Skin of body (tissue), 2 donors: ENCODE data around the gene FGD3. TPM values are rescaled to one million over a fixed set of nuclear protein-coding genes. Genes with fewer than 3 reads are reported as not detected.
"Not testable (repeated sequence)": the region's sequence is repeated elsewhere in the genome, so short reads cannot be mapped to it uniquely, and the experiment has no call there.

Source experiments
- DNase-seq: peaks from one replicate; lab custom pipeline; 2025; lab: John Stamatoyannopoulos, UW
- total RNA-seq: library from RNA; depleted of rRNA; stranded (reverse); fragments of >200 nt; gene quantifications from one replicate; pipeline ENCODE4 v1.2.3, GENCODE V29; 2014

FGD3 gene
- total RNA-seq, 1 donor from 2014 or later = 5.9 TPM

DNA sequence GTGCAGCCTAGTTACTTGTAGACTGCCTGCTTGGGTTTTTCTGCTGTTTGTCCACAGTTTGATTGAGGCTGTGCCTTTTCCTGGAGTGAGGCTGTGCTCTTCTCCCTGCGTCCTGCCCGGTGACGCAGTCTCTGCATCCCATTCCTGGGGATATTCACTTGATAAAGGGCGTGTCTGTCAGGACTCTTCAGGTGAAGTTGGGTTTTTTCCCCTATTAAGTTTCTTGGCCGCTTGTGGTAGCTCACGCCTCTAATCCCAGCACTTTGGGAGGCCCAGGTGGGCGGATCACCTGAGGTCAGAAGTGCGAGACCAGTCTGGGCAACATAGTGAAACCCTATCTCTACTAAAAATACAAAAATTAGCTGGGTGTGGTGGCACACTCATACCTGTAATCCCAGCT lies 61.1 kb downstream of the FGD3 start:
- no peak for DNase-seq

DNA sequence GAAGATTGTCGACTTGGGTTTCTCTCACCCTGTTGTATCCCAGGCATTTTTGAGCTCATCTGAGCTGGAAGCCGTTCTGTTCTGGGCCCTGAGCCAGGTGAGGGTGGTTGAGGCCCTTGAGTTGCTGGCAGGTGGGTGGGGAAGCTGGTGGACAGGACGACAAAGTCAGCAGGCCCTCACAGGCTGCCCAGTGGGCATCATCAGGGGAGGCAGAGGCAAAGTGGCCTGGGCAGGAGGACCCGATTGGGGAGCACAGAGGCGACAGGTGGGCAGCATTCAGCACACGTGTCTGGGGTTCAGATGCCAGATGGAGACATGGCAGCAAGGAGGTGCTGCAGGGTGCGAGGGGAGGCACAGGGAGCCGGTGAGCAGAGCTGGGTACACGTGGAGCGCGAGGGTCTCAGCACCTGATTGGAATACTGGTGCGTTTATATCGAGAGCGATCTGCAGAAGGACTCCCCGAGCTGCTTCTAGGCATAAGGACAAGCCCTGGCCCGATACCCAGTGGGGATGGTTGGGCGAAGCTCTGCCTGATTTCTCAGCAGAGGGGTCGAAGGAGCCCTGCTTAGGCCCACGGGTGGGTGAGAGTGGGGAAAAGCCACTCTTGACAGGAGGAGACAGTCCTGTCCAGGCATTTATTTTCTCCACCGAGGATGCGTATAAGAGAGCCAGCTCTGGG lies 62.2 kb downstream of the FGD3 start:
- no peak for DNase-seq

DNA sequence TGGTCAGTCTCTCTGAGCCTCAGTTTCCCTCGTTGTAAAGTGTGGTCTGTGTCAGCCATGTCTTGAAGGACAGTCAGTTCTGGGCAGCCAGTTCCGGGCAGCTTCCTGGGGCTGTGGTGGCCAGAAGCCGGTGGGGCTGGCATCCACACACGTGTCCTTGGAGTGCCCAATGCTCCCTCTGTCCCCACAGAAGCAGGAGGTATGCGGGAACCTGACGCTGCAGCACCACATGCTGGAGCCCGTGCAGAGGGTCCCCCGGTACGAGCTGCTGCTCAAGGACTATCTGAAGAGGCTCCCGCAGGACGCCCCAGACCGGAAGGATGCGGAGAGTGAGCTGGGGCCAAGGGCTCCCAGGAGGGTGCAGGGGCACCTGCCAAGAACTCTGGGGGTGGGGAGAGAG lies 62.7 kb downstream of the FGD3 start:
- no peak for DNase-seq

DNA sequence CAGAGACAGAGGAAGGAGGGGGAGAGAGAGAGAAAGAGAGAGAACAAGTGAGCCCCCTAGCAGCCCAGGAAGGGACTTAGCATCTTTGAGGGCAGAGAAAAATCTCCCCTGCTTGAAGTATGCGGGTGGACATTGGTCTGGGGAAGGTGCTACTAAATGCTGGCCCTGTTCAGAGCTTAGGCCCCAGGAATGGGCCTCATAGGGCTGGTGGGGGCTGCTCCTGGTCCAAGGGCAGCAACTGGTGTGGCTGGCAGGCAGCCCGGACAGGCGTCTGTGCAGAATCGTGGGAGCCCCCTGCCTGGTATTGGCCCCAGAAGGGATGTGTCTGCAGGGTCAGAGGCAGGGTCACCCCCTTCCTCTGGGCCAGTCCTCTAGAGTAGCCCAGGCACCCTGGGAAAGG lies 63.4 kb downstream of the FGD3 start:
- DNase-seq = no peak

DNA sequence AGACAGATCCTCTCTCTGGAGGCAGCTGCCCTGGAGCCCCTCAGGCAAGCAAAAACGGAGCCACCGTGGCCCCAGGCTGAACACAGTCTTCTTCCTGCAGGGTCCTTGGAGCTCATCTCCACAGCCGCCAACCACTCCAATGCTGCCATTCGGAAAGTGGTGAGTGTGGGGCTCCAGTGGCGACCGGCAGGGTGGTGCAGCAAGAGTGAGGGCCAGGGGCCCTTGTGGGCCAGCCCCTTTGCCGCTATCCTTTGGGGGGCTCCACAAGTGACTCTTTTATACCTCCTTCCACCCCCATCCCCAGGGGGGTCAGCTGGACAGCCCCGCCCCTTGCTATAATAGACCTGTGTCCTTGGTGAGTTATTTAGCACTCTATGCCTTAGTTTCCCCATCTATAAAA lies 63.8 kb downstream of the FGD3 start:
- no peak for DNase-seq

DNA sequence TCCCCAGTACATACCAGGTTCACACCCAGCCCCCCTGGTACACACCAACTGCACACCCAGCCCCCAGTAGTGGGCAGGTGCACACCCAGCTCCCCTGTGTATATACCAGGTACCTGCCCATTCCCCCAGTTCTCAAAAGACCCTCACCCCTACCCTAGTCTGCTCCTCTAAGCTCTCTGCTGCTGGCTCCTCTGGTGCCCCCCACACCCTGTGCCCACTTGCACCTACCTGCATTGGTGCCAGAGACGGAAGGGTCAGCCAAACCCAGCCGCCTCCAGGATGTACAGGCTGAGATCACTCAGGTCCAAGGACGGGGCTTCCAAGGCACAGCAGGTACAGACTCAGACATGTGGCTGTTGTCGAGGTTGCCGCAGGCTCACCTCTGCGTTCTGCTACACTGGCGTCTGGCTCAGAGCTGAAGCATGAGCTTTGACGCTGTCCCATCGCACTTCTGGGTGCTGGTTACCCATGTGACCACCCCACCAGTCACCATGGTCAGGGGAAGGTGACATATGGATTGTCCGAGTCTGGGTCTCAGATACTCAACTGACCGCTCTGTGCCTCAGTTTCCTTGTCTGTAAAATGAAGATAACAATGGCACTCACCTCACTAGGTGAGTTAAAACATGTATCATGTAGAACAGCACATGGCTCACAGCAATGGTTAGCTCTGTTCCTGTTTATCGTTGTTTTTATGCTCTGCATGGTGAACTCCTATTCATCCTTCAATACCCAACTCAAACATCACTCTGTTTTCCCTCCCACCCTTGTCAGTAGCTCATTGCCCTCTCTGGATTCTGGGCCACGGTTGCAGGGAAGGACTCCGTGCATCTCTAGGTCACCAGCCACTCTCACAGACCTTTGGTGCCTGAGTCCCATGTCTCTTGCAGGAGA lies 65.9 kb downstream of the FGD3 start:
- DNase-seq = no peak

DNA sequence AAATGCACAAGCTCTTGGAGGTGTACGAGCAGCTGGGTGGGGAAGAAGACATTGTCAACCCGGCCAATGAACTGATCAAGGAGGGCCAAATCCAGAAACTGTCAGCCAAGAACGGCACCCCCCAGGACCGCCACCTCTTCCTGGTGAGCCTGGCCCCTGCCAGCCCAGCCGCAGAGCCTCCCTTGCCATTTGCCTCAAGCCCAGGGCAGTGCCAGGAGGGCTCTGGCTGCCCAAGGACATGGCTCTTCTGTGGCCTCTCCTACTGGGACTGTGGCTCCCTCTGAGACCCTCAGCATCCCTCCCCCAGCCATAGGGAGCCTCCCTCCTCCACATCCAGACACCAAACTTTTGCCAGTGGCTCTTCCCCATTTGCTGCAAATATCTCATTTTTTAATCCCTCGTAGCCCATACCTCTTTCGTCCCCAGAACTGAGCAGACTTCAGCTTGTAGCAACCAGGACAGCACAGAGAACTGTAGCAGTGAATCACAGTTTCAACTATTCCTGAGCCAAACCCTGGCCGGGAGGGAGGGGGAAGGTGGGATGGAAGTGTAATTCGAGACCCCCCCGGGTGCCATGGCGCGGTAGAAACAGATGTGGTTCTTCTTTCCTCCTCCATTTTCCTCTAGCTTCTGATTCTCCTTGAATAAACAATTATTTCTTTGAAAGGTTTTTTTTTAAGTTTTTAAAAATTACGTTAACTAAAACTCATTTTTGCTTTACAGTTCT lies 66.7 kb downstream of the FGD3 start:
- DNase-seq = no peak

DNA sequence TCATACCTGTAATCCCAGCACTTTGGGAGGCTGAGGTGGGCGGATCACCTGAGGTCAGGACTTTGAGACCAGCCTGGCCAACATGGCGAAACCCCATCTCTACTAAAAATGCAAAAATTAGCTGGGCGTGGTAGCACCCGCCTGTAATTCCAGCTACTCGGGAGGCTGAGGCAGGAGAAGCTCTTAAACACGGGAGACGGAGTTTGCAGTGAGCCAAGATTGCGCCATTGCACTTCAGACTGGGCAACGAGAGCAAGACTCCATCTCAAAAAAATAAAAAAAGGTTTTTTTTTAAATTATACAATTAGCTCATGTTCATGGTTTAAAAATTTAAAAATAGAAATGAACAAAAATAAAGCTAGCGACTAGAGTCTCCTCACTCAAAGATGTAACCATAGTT lies 67.9 kb downstream of the FGD3 start:
- not testable (repeated sequence) for DNase-seq

DNA sequence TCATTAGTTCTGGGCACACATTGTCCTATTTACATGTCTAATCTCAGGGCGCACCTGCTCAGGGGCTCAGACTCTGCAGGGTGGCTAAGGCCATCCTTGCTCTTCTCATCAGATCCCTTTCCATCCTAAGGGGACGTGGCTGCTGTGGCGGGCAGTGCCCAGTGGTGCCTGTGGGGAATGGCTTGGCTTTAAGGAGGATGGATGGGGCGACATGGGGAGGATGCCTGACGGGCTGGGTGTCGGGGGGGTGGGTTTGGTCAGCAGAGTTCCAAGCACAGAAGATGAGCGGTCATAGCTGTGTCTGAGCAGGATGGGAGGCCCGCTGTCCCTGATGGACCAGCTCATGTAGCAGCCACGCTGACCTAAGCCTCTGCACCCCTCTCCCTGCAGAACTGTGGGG lies 70.3 kb downstream of the FGD3 start:
- no peak for DNase-seq

DNA sequence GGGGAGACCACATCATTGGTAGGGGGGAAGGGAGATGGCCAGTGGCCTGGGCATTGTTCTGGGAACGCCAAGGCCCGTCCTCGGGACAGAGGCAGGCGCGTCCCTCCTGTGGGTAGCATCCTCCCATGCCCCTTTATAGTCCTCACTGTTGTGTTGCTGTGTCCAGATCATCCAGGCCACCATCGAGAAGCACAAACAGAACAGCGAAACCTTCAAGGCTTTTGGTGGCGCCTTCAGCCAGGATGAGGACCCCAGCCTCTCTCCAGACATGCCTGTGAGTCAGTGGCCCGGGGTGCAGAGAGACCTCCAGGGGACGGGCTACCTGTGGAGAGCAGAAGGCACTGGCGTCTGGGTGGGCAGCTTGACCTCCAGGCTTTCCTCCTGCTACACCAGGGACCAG lies 72.8 kb downstream of the FGD3 start:
- DNase-seq = no peak

DNA sequence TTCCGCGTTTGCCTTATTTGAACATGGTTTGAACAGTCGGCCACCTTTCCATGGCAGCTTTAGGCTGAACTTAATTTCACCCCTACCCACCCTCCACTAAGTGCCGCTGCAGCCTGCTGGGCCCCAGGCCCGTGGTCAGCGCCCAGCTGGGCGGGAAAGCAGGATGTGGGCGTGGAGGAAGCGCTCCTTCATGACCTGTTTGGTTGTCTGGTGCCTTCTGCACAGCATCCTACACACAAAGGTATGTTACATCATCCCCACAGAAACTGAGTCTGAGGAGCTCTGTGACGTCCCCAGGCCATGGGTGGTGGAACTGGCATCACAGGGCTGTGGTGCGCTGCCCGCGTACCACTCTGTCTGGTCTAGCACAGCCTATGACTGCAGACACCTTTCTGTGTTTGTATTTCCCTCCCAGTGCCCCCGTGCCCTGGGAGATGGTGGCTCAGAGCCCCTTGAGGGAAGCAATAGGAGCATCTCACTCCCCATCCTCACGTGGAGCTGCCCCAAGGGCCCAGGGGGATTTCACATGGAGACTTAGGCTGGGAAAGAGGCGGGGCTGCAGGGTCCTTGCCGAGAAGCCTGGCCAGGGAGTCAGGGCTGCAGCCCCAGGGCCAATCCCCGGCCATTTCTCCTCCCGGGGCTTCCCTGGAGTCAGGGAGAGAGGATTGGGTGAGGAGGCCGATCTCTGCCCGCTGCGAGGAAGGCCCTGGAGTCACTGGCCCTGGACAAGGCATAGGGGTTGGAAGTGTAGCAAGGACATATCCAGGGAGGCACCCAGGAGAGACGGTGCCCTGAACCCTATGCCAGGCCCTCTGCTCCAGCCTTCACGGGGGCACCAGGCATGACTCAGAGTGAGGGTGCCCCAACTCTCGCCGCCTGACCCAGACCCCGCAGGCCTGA lies 73.7 kb downstream of the FGD3 start:
- DNase-seq = no peak

DNA sequence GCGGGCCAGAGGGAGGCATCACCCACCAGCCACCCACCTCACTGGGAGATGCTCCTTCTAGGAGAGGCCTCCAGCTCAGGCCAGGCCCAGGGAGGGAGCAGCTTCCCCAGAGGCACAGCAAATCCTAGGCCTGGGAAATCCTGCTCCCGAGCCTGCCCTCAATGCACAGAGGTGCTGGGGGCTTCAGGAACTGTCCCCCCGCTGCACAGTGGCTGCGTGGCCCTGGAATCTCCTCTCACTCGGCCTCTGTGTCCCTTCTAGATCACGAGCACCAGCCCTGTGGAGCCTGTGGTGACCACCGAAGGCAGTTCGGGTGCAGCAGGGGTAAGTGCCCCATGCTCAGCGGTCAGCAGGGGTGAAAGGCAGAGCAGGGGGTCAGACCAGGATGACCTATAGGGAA lies 74.7 kb downstream of the FGD3 start:
- no peak for DNase-seq

DNA sequence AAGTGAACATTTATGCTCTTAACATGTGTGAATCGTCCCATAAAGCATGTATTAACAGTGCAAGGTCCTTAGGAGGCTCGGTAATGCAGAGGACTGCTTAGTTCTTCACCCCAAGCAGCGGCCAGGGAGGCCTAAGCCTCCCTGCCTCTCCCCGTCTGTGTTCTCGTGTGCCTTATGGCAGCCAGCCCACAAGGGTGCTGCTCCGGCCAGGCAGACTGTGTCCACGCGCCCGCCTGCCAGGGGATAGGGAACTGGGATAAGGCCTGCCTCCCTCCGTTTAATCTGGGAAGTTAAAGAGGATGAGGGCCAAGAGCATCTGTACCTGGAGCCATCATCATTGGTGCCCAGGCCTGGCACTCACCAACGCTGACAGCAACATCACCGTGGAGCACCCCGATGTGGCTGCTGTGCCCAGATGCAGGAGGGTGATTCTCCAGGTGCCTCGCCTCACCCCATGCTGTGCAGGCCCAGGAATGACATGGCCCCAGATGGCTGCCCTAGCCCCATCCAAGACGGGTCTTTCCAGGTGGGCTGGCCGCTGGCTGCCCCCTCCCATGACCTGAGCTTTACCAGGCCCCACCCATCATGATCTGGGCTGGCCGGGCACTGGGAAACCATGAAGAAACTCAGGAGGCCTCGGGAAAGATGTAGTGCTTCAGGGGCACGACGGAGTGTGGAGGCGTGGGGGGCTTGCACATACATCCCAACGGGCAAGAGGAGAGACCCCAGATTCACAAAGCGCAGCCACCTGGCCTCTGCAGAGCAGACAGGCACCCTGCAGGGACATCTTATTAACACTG lies 75.6 kb downstream of the FGD3 start:
- DNase-seq = no peak

DNA sequence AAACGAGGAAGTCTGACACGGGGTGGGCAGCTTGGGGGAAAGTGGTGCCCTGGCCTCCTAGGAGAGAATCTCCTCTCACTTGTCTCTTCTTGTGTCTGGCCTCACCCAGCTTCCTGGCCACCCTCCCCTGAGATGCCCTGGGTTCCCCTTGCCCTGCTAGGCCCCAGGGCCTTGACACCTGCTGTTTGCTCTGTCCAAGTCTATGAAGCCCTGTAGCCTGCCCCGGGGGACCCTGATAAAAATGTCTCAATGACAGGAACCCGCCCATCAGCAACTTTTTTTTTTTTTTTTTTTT lies 76.1 kb downstream of the FGD3 start:
- no peak for DNase-seq

DNA sequence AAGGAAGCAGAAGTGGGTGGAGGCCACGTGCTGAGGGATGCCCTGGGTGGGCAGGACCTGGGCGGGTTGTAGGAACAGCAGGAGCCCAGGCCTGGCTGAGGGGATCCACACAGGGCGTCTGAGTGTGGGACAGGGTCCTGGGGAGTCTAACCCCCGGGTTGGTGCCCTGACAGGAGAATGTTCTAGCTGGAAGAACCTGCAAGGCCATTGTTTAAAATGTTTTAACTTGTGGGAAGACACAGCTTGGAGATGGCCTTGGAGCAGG lies 77.3 kb downstream of the FGD3 start:
- DNase-seq = no peak

DNA sequence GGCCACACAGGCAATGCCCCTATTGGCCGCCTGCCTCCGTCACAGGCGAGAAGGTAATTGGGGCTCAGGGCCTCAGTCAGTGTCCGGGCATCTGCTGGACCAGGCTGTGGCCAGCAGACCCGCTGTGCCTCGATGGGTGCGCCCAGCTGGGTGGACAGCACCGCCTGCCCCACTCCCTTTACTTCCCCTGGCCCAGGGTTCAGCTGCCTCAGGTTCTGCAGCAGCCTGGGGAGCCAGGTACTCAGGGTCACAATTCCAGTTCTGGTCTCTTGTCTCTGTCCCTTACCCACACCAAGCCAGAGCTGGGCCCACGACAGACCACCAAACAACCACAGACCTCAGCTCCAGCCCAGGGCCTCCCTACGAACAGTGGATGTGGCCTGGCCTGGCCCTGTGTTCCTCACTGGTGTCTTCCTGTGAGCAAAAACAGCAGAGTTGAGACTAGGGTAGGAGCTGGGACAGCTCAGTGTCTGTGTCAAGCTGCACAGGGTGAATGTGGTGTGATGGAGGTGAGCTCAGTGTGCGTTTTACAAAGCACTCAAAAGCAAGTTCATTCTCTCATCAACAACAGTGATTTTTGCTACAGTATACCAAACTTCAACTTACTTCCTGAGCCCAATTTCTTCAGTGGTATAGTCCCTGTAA lies 77.8 kb downstream of the FGD3 start:
- no peak for DNase-seq

DNA sequence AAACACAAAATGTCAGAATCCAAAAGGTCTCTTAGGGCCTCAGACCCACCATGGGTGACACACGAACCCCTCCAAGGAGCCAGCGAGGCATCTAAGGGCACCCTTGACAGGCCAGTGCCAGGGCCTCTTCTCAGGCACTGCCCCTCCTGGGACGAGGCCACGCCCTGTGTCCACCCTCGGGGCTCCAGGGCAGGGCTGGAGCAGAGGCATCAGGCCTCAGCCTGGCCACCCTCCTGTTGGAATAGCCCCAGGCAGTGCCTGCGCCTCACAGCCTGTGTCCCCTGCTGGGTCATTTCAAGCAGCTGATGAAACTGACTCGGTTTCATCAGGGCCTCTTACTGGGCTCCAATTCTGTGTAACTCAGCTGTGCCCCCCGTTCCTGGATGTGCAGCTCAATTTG lies 78.4 kb downstream of the FGD3 start:
- DNase-seq = no peak

DNA sequence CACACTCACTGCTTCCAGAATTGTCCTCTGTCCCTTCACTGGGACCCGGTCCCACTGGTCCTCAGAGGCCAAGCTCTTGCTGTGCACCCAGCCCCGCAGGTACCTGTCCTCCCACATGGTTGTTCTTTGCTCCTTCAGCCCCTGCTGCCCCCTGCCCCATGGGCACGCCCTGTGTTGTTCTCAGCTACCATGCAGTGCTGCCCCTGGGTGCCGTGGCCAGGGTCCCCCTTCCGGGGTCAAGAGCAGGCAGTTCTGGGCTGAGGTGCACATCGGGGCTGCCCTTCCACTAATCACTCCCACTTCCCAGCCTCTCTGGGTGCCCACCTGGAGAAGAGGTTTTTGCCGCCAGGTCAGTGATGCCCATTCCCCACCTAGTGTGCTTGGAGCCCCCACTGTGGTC lies 79.3 kb downstream of the FGD3 start:
- DNase-seq = no peak

DNA sequence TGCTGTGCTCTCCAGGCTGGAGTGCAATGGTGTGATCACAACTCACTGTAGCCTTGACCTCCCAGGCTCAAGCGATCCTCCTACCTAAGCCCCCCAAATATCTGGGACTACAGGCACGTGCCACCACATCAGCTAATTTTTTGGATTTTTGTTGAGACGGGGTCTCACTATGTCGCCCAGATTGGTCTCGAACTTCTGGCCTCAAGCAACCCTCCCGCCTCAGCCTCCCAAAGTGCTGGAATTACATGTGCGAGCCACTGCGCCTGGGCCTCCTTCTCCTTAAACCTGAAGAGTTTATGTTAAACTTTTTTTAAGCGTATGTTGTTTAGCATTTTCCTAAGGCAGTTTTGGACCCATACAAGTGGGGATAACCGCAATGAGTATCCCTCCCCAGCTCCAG lies 80.4 kb downstream of the FGD3 start:
- no peak for DNase-seq

DNA sequence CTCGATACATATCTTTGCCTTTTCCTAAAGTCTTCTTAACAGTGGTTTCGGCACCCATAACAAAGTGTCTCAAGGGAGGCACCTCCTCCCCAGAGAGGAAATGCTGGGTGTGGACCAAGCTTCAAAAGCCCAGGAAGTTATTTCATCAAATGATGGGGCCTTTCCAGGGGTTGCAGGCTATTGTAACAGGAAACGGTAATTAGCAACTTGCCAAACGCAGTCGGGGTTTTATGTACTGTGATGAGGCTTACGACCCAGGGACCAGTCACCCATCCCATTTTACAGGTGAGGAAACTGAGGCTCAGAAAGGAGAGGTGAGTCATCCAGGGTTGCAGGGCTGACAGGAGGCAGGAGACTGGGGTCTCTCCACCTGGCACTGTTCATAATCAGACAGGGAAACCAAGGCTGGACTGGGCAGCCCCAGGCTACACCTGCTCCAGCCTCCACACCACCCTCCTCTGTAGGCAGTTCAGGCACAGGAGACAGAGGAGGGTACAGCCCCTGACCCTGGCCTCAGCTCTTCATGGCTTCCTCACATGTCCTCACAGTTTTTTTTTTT lies 81.2 kb downstream of the FGD3 start:
- no peak for DNase-seq
